Measurements from ENCODE around the gene FCER1G. TPM values are rescaled to one million over a fixed set of nuclear protein-coding genes. Genes with fewer than 3 reads are reported as not detected.

Gene FCER1G
- total RNA-seq, 1 donor from 2014 or later = 64.8 TPM

DNA sequence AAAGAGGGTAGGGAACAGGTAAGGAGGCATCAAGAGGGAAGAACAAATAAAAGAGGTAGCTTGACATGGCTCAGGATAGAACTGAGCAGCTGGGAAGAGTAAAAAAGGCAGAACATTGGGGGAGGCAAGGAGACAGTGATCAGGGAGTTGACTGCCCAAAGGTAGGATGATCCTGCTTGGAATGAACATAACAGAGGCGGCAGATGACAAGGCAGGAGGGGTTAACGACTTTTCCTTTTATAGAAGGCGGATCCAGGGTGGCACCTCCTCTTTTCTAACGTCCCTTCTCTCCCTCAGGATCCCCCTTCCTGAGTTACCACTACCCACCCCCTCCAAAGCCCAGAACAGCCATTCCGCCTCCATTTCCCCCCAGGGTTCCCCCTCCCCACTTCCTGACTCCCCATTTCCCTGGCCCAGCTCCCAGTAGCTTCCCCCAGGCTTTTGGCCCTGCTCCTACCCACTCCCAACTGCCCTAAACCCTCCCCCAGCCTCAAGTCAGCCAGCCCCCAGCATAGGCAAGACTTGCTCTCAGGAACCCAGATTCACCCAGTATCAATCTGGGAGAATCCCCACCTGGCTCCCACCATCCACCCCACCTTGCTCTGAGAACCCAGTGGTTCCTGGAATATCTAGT lies 15.5 kb upstream of the FCER1G start:
- no peaks in the 10 kb centered on the region for H3K27me3 ChIP-seq
- no peak for TF ChIP-seq POLR2A (IDR thresholded peaks at IDR 0.05)
- TF ChIP-seq, protein P1, sequence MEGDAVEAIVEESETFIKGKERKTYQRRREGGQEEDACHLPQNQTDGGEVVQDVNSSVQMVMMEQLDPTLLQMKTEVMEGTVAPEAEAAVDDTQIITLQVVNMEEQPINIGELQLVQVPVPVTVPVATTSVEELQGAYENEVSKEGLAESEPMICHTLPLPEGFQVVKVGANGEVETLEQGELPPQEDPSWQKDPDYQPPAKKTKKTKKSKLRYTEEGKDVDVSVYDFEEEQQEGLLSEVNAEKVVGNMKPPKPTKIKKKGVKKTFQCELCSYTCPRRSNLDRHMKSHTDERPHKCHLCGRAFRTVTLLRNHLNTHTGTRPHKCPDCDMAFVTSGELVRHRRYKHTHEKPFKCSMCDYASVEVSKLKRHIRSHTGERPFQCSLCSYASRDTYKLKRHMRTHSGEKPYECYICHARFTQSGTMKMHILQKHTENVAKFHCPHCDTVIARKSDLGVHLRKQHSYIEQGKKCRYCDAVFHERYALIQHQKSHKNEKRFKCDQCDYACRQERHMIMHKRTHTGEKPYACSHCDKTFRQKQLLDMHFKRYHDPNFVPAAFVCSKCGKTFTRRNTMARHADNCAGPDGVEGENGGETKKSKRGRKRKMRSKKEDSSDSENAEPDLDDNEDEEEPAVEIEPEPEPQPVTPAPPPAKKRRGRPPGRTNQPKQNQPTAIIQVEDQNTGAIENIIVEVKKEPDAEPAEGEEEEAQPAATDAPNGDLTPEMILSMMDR (IDR thresholded peaks at IDR 0.05) = no peak
- TF ChIP-seq POLR2AphosphoS5 (IDR thresholded peaks at IDR 0.05; ENCODE audit: insufficient read depth in 1 of 2, low read depth in 1 of 2) = no peak
- no peaks in the 10 kb centered on the region for H3K9me3 ChIP-seq
- DNase-seq (ENCODE audit: extremely low spot score in 2 of 2) = no peak
- peaks cover 0 to 11% of the 10 kb centered on the region in 2 donors for H3K36me3 ChIP-seq
- H3K4me1 ChIP-seq = peaks cover 88% of the 10 kb centered on the region
- intact Hi-C loops (cut with DNase I) = loop anchor here (10.0 kb wide), 1 partner anchor 185 kb away; no protein-coding TSS in a partner anchor
- peak overlapping the region in 1 of 2 donors; percentile 59 for H3K4me3 ChIP-seq
- peak overlapping the region; percentile 97 for H3K27ac ChIP-seq

DNA sequence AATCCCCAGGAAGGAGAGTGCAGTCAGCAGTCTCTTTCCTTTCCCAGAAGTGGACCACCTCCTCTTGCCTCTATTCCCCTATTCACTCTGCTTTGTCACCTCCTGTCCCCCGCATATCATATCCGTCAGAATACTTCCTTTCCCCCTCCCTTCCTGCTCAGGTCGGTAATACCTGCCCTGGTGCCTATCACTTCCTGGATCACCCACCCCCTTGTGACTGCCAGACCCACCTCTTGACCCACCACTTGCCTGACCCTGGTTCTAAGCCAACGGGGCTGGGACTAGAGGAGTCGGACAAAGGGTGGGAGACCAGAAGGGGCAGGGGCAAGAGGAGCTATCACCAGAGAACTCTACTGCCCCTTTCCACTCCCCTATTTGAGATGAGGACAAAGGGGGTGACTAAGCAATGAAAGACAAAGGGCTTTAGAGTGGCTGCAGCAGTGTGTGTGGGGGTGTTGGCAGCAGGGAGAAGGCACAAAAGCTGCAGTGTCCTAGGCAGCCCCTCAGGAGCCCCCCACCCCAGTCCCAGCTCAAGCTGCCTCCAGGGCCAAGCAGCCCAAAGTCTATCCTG lies 14.6 kb upstream of the FCER1G start:
- Histone ChIP-seq H3K36me3 (peaks cover 0 to 11% of the 10 kb centered on the region in 2 donors), H3K9me3 (no peaks in the 10 kb centered on the region), H3K27ac (peak overlapping the region; percentile 97), H3K4me1 (peaks cover 87% of the 10 kb centered on the region), H3K27me3 (no peaks in the 10 kb centered on the region), H3K4me3 (peak overlapping the region in 1 of 2 donors; percentile 82)
- no peak for TF ChIP-seq POLR2AphosphoS5 (IDR thresholded peaks at IDR 0.05; ENCODE audit: insufficient read depth in 1 of 2, low read depth in 1 of 2)
- TF ChIP-seq, protein P1 (IDR thresholded peaks at IDR 0.05) = no peak
- no peak for TF ChIP-seq POLR2A (IDR thresholded peaks at IDR 0.05)
- intact Hi-C loops (cut with DNase I) = no loop called here
- DNase-seq (ENCODE audit: extremely low spot score in 2 of 2) = no peak

DNA sequence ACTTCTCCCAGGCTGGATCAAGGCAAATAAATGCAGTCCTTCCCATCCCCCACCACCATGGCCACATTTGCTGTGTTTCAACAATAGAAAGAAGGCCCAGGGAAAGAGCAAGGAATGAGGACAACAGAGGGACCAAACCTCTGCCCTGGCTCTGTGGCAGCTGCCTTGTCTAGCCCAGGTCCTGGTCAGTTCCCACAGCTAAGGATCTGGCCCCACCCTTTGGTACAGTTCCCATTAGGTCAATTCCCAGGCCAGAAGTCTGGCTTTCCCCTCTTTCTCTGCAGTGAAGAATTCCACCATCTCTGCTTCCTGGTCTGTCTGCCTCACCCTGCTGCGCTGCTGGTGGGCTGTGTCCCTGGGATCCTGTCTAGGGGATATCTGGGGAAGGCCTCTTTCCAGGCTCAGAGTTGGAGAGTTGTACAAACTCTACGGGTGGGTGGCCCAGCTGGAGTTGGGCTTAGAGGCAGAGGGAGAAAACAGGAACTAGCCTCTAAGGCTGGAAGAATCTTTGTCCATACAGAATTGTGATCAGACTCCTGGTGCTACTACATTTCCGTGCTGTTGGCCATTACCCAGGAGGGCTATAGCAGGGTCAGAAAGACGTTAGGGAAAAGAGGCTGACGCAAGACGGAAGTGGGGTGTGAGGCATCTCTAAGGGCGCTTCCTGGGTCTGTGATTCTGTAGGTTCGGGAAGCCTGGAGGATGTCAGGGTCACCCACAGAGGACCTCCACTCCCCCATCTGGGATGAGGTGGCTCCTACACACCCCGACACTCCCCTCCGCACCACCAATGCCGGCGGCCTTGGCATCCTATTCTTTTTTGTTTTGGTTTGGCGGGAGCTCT lies 13.9 kb upstream of the FCER1G start:
- H3K4me1 ChIP-seq = peaks cover 85% of the 10 kb centered on the region
- no peaks in the 10 kb centered on the region for H3K9me3 ChIP-seq
- H3K36me3 ChIP-seq = peaks cover 0 to 11% of the 10 kb centered on the region in 2 donors
- TF ChIP-seq POLR2AphosphoS5 (IDR thresholded peaks at IDR 0.05; ENCODE audit: insufficient read depth in 1 of 2, low read depth in 1 of 2) = no peak
- TF ChIP-seq, protein P1 (IDR thresholded peaks at IDR 0.05) = no peak
- peak in 1 of 2 donors; percentile 6 for TF ChIP-seq POLR2A (IDR thresholded peaks at IDR 0.05)
- peak in 1 of 2 donors; percentile 96 for DNase-seq (ENCODE audit: extremely low spot score in 2 of 2)
- no peaks in the 10 kb centered on the region for H3K27me3 ChIP-seq
- H3K27ac ChIP-seq = peak overlapping the region; percentile 97
- intact Hi-C loops (cut with DNase I) = no loop called here
- H3K4me3 ChIP-seq = peak overlapping the region; percentile 82 to 88

DNA sequence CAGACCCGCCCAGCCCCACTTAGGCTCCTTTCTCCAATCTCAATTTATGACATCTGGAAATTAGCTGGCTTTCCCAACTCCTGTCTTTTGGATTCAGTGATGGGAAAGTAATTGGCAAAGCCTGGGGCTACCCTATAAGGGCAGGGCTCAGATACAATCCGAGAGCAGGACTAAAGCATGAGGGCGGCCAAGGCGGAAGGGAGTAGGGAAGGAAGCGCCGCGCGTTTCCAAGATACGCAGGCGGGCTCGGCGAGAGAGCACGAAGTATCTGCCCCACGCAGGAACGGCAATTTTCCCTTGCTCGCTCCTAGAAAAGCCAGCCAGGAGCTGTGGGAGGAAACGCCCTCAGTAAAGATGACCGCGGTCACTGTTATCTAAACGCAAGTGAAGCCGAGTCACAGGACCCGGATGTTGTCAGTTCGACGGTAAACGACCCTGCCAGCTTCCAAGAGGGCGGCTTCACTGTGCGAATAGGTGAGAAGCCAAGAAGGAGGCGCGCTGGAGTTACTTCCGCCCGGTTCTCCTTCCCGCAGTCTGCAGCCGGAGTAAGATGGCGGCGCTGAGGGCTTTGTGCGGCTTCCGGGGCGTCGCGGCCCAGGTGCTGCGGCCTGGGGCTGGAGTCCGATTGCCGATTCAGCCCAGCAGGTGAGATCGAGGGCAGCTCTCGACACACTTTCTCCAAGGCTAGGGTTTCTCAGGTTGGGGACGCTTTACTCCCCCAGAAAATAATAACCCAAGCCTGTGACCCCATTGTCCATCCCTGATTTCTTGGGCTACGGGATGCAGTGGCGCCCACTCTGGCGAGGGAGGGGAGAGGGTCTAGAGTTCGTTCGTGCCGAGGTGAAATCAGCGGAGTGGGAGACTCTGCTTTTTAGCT lies 13.0 kb upstream of the FCER1G start, which contains the start of gene NDUFS2:
NDUFS2 (plus strand) TSS at position 532 of the 877 bp plus-strand sequence; CDS start at position 551, 19 bp downstream.
- Histone ChIP-seq H3K4me1 (peaks cover 85% of the 10 kb centered on the region), H3K9me3 (no peaks in the 10 kb centered on the region), H3K4me3 (peak within 1 kb of the TSS; percentile 82 to 88), H3K27ac (peak within 1 kb of the TSS; percentile 97), H3K36me3 (peaks cover 0 to 11% of the 10 kb centered on the region in 2 donors), H3K27me3 (no peaks in the 10 kb centered on the region)
- peak in 1 of 2 donors; percentile 99 for DNase-seq (ENCODE audit: extremely low spot score in 2 of 2)
- intact Hi-C loops (cut with DNase I) = no loop called here
- peak in 1 of 2 donors; percentile 57 for TF ChIP-seq POLR2A (IDR thresholded peaks at IDR 0.05)
- peak; percentile 93 to 95 for TF ChIP-seq POLR2AphosphoS5 (IDR thresholded peaks at IDR 0.05; ENCODE audit: insufficient read depth in 1 of 2, low read depth in 1 of 2)
- TF ChIP-seq, protein P1 (IDR thresholded peaks at IDR 0.05) = no peak
